NCI-H2171 treated with DMSO at 0.1 percent for 48 hours (cell line): ENCODE measurements around the gene SCMH1.

Source experiments
- DNase-seq: peaks from one replicate; lab custom pipeline; 2025; lab: John Stamatoyannopoulos, UW

The SCMH1 gene

DNA sequence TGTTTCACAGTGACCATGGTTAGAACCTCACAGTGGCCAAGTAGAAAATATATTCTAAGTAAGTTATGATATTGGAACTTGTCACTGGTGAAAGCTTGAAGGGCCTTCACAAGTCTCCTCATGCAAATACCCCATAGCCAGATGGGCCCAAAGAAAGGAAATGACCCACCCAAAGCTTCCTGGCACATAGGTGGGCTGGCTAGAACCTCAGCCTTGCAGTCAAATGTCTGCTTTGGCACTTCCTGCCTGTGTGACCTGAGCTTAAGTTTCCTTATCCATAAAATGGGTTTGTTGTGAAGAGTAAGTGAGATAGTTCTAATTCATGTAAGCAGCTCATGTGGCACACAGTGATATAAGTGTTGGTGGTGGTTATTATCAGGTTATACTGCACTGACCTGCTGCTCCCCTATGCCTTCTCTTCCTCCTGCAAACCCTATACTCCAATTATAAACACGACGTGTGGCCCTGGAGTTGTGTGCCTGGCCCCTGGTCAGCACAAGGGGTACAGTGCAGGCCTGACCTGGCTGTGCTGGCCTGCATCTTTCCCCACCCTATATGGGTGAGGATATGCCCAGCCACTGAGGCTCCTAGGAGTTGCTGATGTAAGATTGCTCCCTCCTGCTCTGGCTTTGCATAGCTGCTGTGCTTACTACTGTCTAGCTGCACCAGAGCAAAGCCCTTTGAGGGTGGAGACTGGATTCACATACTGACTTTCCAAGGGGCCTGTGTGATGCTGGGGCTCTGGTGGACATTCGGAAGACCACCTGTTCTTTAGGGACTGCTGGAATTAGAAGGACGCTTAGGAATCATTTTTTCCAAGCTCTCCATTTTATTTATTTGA lies 215.9 kb downstream of the SCMH1 start:
- DNase-seq = no peak

DNA sequence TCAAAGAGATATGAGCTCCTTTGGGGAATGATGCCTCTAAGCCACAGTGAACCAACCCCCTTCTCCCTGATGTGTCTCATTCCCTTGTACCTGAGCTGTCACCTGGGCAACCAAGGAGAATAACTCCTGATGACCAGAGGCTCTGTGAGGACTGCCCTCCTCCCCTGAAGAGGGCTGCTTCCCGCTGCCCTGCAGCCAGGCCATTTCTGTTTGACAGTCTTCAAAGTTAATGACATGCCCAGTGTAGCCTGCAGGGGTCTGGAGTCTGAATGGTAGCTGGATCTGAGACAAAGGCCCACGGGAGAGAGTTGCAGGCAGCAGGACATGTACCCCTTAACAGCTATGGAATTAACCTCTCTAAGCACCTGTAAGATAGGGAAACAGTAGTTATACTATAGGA lies 217.2 kb downstream of the SCMH1 start:
- no peak for DNase-seq

GRCh38 chr1:41023279-41023990 lies 218.7 kb downstream of the SCMH1 start:
- DNase-seq = no peak

DNA sequence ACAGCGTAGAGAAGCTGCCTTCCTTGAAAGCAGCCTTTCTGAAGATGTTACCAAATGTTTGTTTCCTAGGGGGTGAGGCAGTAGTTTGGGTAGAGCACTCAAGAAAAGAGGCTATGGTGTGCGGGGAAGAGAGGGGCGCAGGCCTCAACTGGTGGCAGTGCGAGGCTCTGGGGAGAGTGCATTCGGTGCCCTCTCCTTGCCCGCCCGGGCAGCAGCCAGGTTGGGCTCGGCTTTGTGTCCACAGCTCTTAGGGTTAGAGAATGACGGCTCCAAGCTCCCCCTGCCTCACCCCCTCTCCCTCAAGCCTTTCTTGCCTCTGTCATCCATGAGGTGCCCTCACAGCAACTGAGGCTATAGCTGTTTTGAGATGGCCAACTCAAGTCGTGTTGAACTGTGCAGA lies 219.7 kb downstream of the SCMH1 start:
- DNase-seq = no peak

DNA sequence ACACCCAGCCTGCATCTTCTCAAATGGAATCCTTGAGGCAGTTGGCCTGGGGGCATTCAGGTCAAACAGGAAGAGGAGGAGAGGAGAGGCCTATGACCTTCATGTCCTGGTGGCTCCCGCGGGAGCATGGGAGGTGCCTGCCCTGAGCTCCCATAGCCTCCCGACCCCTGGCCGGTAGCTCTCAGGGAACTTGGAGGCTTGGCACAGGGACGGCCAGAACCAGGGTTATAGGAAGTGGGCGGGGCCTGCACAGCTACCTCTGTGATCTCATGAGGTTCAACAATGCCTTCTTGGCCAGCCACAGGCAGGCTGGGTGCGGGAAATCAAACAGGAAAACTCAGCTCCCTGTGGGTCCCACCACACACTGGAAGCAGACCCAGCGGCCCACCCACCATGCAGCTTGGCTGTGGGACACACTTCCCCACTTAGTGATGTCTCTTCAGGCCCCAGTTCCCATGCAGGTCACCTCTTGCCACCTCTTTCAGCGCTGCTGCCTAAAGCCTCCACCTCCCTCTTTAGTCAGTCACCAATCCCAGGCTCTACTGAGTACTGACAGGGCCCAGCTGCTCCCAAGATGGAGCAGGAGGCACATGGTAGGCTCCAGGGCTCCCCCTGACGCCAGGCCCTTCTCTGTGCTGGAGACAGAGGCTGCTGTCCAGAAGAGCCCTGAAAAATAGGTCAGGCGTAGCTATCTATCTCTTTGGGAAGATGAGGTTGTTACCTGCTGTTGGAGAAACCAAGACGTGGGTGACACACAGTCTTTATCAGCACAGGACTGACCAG lies 220.4 kb downstream of the SCMH1 start, which contains the start of gene SLFNL1:
TSS of gene SLFNL1 (minus strand) at position 200 of the 783 bp plus-strand sequence. CDS start 1,065 bp downstream, outside the sequence.
- no peak for DNase-seq

- no peak for DNase-seq
Measured at GRCh38 chr1:41020654-41021053, 221.5 kb downstream of the SCMH1 start.

DNA sequence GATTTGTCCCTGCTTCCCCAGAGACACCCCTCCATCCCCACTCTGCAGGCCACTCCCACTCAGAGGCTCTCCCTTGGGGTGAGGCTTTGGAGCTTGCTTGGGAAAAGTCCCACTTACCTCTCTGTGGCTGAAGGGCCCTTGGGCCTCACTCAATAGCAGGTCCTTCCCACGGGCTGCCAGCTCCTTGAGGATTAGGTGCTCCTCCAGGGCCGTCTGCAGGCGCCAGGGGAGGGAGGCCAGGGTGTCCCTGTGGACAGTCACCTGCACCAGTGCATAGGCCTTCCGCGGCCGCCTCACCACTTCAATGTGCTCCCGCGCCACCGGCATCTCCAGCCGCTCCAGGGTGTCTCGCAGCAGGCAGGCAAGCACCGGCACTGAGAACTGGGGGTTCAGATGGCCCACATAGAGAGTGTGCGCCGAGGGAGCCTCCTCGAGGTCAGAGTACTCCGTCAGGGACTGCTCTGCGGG lies 222.0 kb downstream of the SCMH1 start:
- DNase-seq = no peak

- no peak for DNase-seq
Measured at GRCh38 chr1:41019353-41019745, 222.8 kb downstream of the SCMH1 start.

DNA sequence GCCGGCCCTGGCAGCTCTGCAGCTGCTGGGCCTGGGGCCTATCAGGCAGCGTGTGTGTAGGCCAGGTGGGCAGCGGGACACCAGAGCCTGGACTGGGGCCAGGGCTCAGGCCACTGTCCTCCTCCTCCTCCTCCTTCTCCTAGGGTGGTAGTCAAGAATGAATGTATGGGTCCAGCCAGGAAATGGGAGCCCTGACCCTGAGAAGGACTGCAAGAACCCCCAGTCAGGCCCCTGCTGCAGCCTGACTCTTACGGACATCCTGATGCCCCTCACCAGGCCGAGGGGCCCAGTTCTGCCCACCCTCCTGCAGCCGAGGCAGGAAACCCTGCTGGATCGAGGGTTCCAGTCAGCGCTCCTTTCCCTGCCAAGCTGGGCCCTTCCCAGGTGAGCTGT lies 224.1 kb downstream of the SCMH1 start:
- no peak for DNase-seq

DNA sequence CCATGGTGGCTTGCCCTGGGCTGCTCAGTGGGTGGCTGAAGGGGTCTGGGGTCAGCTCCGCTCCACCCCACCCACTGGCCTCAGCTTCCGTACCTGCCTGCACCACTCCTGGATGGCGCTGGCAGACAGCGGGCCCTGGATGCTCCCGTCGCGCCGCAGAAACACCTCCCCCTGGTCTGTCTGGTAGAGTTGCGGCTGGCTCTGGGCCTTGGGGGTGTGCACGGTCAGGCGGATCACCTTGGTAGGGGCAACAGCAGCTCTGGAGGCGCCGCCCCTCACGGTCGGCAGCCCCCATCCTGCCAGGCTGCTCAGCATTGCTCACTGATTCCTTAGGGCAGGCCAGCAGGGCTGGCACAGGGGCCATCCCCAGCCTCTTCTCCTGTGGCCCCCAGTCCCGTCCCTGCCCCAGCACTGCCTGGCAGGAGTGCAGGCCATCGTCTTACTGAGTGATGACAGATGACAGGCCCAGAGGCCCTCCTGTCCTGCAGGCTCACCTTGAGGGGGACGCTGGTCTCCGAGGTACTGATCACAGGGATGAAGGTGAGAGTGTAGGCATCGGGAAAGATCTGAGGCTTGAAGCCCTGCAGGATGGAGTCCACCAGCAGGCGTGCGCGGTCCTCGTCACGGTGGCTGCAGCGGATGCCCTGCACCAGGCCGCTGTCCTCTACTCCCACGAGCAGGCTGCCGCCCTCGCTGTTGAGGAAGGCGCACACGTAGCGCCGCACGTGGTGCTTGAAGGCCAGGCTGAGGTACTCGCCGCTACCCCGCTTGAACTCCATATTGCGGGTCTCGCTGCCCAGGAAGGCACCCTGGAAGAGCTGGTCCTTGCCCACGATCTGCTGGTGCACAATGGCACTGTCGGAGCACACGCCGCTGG lies 224.7 kb downstream of the SCMH1 start:
- DNase-seq = no peak

DNA sequence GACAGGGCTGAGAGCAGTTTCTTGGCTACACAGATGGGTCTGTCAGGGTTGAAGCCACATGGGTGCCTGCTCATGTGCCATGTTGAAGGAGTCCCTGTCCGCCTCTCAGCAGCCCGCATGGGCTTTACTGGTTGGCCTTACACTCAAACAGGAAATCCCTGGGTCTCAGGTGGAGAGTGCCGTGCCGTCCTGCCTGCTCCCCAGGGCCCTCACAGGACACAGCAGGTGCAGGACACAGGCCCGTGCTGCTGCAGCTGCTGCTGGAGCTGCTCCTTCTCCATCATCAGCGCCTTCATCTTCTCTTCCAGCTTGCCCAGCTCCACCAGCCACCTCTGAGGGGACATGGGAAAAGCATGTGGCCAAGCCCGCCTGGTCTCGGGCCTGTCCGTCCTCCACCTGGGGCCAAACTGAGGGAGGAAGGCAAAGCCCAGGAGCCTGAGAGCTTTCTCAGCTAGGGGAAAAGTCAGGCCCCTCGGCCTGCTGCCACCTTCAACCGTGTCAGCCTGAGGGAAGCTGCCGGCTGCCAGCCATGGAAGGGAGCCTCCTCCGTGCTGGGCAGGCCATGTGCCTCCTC lies 226.1 kb downstream of the SCMH1 start:
- no peak for DNase-seq

DNA sequence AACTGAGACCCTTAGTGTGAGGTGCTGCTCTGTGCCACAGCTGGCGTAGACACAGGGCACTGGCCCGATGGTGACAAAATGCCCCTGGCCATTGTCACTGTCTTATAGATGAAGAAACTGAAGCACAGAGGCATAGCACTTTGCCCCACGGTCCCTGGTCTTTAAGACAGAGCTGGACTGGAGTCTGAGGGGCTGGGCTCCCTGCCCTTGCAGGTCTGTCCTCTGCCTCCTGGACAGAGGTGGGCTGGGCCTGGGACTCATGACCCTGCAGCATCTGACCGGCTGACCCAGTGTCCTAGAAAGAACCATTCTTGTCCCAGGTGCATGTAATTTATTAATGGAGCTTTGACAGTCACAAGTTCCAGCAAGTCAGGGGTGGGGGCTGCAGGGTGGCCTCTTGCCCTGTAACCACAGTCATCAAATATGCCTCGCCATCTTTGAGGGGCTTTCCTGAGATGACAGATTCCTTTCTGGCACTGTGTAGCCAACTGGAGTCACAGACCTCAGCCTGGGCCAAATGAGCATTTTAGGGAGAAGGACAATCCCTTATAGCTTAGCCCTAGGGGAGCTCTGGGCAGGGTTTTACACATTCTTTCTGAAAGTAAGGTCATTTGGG lies 226.7 kb downstream of the SCMH1 start:
- no peak for DNase-seq

- DNase-seq = no peak
Measured at GRCh38 chr1:41014871-41015270, 227.2 kb downstream of the SCMH1 start.

GRCh38 chr1:41013796-41014195 lies 228.3 kb downstream of the SCMH1 start:
- DNase-seq = no peak

DNA sequence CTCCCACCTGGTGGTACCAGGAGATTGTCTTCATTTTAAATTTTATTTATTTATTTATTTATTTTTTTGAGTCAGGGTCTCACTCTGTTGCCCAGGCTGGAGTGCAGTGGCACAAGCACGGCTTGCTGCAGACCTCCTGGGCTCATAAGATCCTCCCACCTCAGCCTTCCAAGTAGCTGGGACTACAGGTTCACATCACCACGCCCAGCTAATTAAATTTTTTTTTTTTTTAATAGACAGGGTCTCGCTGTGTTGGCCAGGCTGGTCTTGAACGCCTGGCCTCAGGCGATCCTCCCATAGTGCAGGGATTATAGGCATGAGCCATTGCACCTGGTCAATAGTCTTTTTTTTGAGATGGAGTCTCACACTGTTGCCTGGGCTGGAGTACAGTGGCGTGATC lies 229.1 kb downstream of the SCMH1 start:
- no peak for DNase-seq

- DNase-seq = no peak
Measured at GRCh38 chr1:41010345-41010744, 231.8 kb downstream of the SCMH1 start.

DNA sequence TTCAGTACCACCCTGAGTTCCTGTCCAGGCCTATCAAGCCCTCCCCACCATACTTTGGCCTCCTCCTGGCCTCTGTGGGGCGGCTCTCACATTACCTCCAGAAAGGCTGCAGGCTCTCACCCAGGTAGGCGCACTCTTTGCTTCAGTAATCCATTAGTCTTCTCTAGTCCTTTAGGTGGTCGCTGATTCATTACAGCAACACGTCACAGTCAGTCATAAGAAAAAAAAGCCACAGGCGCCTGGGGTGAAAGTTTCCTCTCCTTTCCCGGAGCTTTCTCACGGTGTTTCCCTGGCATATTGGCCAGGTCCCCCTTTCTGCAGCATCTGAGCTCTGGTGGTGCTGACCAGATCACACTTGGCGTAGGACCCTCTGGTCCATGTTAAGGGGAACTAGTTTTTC lies 232.6 kb downstream of the SCMH1 start:
- DNase-seq = no peak

DNA sequence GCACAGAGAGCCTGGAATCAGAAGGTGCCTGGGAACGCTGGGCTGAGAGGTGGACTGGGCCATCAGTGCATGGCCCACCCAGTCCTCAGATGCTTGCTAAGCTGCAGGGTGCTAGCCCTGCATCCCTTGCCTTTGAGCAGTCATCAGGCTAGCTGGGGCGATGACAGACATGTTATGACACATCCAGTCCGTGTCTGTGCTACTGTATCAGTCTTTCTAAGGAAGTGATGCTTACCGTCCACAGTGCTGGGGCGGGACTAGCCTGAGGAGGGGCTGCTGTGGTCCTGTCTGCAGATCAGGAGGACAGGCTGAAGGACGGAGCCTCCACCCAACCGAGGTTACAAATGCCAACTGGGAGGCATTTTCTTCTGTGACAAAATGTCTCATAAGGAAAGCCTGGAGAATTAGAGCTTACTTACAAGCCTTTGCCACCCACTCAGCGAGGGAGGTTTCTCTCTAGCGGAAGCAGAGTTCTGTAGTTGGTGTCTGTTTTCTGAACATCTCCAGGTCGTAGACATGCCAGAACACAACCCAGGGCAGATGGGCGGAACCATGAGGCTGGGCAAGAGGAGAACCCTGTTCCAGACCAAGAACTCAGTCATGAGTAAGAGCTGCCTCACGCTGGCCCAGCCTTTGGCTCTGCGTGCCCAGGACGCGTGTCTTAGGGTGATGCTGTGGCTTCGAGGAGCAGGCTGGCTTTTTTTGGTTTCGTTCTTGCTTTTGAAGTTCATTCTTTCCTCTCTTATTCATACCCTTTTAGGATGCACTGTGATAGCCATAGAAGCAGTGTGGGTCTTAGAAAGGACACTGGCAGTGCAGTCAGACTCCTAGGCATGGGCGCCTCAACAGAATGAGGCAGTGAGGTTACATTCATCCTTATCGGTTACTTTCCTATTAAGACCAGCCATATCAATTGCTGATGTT lies 234.9 kb downstream of the SCMH1 start:
- DNase-seq = no peak

DNA sequence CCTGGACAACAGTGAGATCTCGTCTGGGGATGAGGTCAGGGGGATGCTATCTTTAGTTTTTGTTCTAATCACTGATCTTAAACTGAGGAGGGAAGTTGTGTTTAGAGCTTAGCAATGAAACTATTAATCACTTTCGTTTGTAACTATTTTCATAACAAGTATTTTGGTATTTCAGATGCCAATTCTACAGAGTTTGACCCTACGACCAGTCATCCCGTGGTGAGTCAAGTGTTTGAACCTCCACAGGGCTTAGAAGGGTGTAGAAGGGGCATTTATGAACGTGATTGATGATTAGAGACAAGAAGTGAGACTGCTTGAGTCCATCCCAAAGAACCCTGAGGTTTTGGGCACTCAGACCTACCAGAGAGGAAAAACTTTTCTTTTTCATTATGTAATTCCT lies 236.2 kb downstream of the SCMH1 start:
- DNase-seq = no peak
